ENCODE data around the gene CROCC2. TPM values are rescaled to one million over a fixed set of nuclear protein-coding genes. Genes with fewer than 3 reads are reported as not detected.

The CROCC2 gene
- total RNA-seq, 2 experiments from 2014 or later = not detected

DNA sequence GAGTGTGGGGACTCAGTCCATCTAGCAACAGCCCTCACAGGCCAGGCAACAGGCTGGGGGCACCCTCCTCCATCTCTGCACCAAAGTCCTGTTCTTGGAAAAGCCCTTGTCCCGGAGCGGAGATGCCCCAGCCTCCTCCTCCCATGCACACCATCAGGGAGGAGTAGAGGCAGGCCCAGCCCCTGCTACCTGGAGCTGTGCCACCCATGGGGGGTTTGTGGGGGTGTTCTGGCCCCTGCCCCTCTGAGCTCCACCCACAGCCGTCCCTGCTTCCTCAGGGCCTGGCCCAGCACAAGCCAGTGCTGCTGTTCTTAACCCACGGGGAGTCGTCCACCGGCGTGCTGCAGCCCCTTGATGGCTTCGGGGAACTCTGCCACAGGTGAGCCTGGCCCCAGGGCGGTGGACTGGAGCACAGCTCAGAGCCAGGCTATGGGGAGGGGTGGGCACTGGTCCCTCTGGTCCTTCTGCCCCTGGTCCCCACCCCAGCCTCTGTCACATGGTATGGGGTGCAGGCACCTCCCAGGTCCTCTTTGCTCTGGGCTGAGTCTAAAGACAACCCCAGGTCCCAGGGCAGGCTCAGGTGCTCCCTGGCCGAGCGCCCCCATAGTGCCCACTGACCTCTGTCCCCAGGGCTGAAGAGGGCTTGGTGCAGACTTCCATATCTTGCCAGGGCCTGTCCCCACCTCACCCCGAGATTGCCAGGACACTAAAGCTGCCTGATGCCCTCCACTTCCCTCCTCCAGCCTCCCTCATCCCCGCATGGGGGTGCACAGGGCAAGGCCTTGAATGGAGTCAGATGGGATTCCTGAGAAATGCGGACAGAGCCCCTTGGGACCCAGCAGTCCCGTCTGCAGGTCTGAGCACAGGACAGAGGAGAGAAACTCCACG, 34.8 kb upstream of the CROCC2 start:
- intact Hi-C loops (cut with DNase I, micrococcal nuclease) = no loop called here
- Mint-ChIP-seq H3K9me3 (ENCODE audit: low read depth) (no peaks in the 10 kb centered on the region), H3K27ac (no peak overlapping the region), H3K4me3 (no peak overlapping the region), H3K36me3 (ENCODE audit: low read depth) (no peaks in the 10 kb centered on the region), H3K27me3 (no peaks in the 10 kb centered on the region), H3K4me1 (no peaks in the 10 kb centered on the region)
- no peak for ATAC-seq
- no peak for DNase-seq
- ChIA-PET CTCF (no interaction called here), POLR2A (no interaction called here)

DNA sequence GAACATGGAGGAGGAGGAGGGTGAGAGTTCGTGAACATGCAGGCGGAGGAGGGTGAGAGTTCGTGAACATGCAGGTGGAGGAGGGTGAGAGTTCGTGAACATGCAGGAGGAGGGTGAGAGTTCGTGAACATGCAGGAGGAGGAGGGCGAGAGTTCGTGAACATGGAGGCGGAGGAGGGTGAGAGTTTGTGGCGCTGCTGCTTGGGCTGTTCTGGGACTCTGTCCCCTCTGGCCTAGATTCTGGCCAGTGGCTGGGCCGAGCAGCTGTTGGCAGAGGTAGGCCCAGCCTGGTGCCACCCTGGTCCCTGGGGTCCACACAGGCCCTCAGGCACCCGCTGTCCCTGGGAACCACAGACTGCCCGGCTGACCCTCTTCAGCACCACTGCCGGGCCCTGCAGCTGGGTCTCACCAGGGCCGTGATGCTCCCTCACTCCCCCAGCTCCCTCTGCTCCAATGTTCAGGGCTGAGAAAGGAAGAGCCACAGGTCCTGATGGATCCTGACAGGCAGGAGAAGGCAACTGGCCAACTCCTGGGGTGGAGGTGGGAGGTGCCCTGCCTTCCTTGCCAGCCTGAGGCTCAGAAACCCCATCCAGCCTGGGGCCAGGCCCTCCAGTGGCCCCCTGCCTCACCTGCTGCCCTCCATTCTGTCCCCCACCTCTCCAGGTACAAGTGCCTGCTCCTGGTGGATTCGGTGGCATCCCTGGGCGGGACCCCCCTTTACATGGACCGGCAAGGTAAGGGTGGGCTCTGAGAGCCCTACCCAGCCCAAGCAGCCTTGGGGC, 33.6 kb upstream of the CROCC2 start:
- Mint-ChIP-seq H3K36me3 (ENCODE audit: low read depth) (no peaks in the 10 kb centered on the region), H3K4me1 (no peaks in the 10 kb centered on the region), H3K9me3 (ENCODE audit: low read depth) (no peaks in the 10 kb centered on the region), H3K27me3 (no peaks in the 10 kb centered on the region), H3K4me3 (no peak overlapping the region), H3K27ac (no peak overlapping the region)
- DNase-seq (no peak), ATAC-seq (no peak)
- intact Hi-C loops (cut with DNase I, micrococcal nuclease) = no loop called here
- ChIA-PET CTCF (no interaction called here), POLR2A (no interaction called here)

DNA sequence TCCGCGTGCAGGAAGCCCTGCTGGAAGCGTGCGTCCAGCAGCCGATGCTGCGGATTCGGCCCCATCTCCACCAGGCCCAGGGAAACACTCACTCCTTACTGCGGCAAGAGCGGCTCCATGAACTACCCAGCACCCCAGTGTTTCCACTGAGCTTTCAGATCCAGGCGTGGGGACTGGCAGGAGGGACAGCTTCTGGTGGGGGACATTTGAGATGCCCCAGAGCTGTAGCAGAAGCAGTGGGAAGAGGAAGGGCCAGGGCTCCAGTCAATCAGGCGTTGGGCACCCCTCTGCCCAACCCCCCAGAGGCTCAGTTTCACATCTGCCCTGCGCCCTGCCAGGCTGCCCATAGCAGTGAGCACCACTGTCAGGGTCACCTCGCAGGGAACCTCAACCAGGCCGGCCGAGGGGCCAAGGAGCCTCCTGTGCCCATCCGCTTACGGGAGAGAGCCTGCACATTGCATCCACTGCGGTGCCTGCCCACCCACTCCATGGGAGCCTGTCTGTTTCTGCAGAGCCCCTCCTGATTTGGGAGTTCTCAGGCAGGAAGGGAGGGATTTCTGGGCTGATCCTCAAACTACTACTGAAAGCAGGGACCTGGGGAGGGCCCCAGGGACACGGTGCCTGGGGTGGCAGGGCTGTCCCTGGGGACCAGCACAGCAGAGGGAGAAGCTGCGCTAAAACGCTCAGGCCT, 32.9 kb upstream of the CROCC2 start:
- ChIA-PET CTCF (no interaction called here), POLR2A (no interaction called here)
- H3K9me3 Mint-ChIP-seq (ENCODE audit: low read depth) = no peaks in the 10 kb centered on the region
- intact Hi-C loops (cut with DNase I, micrococcal nuclease) = no loop called here
- H3K27ac Mint-ChIP-seq = no peak overlapping the region
- no peaks in the 10 kb centered on the region for H3K27me3 Mint-ChIP-seq
- no peaks in the 10 kb centered on the region for H3K36me3 Mint-ChIP-seq (ENCODE audit: low read depth)
- ATAC-seq (no peak), DNase-seq (no peak)
- H3K4me3 Mint-ChIP-seq = no peak overlapping the region
- H3K4me1 Mint-ChIP-seq = no peaks in the 10 kb centered on the region

DNA sequence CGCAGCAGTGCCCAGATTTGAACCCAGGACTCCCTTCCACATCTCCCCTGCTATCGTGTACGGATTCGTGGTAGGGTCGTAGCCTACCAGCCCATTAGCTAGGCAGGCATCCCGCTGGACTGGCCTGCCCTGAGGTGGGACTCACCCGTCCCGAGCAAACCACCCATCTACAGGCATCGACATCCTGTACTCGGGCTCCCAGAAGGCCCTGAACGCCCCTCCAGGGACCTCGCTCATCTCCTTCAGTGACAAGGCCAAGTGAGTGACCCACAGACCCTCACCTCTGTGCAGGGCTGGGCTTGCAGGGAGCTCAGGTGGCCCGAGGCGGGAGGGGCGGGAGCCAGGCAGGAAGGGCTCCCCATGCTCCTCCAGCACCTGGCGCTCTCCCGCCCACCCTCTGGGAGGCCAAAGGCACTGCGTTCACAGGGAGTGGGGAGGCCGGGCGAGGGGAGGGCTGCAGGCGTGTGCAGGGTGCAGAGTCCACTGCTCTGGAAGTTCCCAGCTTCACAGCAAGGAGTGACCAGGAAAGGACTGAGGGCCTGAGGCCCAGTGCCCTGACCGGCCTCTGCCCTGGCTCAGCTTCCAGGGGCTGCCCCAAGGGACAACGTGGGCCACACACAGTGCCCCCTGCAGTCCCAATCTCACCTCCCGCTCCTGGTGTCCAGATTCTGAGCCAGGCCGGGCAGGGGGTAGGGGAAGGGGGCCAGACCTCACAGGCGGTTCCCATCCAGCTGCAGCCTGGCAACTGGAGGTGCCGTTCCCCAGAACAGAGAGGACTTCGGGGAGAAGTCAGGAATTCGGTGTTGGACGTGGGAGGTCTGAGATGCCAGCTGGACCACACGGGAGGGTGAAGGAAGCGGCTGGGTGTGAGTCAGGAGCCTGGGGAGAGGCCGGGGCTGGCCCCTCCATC, 32.1 kb upstream of the CROCC2 start:
- Mint-ChIP-seq H3K27ac (no peak overlapping the region), H3K4me1 (no peaks in the 10 kb centered on the region), H3K27me3 (no peaks in the 10 kb centered on the region), H3K36me3 (ENCODE audit: low read depth) (no peaks in the 10 kb centered on the region), H3K9me3 (ENCODE audit: low read depth) (no peaks in the 10 kb centered on the region), H3K4me3 (no peak overlapping the region)
- ATAC-seq (no peak), DNase-seq (no peak)
- ChIA-PET POLR2A (no interaction called here), CTCF (interaction anchor here (0.6 kb wide), 1 partner anchor 49 kb away, joined by 4 read pairs; no protein-coding TSS in a partner anchor)
- intact Hi-C loops (cut with DNase I, micrococcal nuclease) = no loop called here

DNA sequence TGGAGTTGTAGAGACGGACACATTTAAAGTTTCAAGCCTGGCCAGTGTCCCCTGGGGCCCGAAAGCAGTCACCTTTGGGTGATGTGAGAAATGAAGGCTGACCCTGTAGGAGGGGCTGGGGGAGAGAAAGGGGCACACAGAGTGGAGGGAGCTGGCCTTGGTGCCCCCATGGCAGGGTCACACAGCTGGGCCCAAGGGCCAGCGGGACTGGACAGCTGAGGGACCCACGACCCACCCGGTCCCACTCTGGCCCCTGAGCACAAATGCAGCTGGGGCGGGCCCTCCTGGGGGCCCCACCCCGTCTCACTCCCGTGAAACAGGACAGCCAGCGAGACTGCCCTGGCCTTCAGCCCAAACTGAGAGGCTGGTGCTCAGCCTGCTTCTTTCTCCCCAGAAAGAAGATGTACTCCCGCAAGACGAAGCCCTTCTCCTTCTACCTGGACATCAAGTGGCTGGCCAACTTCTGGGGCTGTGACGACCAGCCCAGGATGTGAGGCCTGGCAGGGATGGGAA, 31.4 kb upstream of the CROCC2 start:
- CTCF ChIA-PET = interaction anchor here (0.6 kb wide), 1 partner anchor 49 kb away, joined by 4 read pairs; no protein-coding TSS in a partner anchor
- no peak overlapping the region for H3K27ac Mint-ChIP-seq
- ATAC-seq (no peak), DNase-seq (no peak)
- no peaks in the 10 kb centered on the region for H3K9me3 Mint-ChIP-seq (ENCODE audit: low read depth)
- no peaks in the 10 kb centered on the region for H3K36me3 Mint-ChIP-seq (ENCODE audit: low read depth)
- no peaks in the 10 kb centered on the region for H3K27me3 Mint-ChIP-seq
- intact Hi-C loops (cut with DNase I, micrococcal nuclease) = no loop called here
- H3K4me3 Mint-ChIP-seq = no peak overlapping the region
- H3K4me1 Mint-ChIP-seq = no peaks in the 10 kb centered on the region
- POLR2A ChIA-PET = no interaction called here

DNA sequence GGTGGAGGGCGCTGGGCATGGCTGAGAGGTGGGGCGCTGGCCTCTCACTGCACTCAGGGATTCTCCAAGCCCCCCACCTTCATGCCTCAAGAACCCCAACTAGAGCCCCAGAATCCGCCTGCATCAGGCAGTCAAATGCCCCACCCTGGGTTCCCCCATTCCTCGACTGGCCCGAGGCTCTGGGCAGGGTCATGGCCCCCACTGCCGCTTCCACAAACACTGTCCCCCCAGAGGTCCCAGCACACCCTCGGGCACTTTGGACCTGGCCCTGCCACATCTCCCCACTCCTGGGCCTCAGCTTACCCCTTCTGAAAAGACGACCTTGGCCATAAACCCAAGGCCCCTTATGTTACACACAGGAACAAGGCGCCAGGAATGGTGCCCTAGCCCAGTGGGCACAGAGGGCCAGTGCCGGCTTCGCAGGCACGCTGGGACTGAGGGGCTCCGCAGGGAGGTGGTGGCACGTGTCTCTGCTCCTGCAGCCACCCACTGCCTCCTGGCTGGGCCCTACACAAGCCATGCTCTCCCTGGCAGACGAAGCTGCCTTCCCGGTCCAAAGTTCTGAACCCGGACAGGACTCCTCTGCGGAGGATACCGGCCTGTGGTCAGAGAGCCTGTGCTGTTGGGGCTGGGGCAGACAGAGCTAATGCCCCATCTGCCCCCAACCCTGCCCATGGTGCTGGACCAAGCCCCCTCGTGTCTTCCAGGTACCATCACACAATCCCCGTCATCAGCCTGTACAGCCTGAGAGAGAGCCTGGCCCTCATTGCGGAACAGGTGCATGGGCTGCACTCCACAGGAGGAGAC, 30.7 kb upstream of the CROCC2 start:
- Mint-ChIP-seq H3K36me3 (ENCODE audit: low read depth) (no peaks in the 10 kb centered on the region), H3K4me1 (no peaks in the 10 kb centered on the region), H3K9me3 (ENCODE audit: low read depth) (no peaks in the 10 kb centered on the region), H3K27ac (no peak overlapping the region), H3K27me3 (no peaks in the 10 kb centered on the region), H3K4me3 (no peak overlapping the region)
- DNase-seq (no peak), ATAC-seq (no peak)
- ChIA-PET CTCF (no interaction called here), POLR2A (no interaction called here)
- intact Hi-C loops (cut with DNase I, micrococcal nuclease) = no loop called here

DNA sequence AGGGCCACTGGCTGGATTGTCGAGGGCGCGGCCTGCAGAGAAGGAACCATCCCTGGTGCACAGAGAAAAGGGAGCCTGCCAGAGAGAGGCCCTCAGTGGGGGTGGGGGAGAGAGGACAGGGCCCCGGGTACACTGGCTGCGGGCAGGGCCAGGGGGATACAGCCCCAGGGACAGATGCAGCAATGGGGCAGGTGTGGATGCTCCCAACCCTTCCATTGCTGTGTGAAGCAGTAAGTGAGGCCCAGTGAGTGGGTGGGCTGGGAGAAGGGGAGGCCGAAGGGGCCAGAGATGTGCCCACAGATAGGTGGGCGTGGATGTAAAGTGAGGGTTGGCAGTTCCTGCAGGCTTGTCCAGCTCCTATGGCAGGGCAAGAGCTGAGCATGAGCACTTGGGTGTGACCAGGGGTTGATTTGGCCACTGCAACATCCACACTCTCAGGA, 30.1 kb upstream of the CROCC2 start:
- no peaks in the 10 kb centered on the region for H3K27me3 Mint-ChIP-seq
- DNase-seq = no peak
- ChIA-PET POLR2A (no interaction called here), CTCF (no interaction called here)
- intact Hi-C loops (cut with DNase I, micrococcal nuclease) = no loop called here
- no peaks in the 10 kb centered on the region for H3K4me1 Mint-ChIP-seq
- ATAC-seq = no peak
- no peaks in the 10 kb centered on the region for H3K36me3 Mint-ChIP-seq (ENCODE audit: low read depth)
- H3K9me3 Mint-ChIP-seq (ENCODE audit: low read depth) = no peaks in the 10 kb centered on the region
- no peak overlapping the region for H3K4me3 Mint-ChIP-seq
- H3K27ac Mint-ChIP-seq = no peak overlapping the region

DNA sequence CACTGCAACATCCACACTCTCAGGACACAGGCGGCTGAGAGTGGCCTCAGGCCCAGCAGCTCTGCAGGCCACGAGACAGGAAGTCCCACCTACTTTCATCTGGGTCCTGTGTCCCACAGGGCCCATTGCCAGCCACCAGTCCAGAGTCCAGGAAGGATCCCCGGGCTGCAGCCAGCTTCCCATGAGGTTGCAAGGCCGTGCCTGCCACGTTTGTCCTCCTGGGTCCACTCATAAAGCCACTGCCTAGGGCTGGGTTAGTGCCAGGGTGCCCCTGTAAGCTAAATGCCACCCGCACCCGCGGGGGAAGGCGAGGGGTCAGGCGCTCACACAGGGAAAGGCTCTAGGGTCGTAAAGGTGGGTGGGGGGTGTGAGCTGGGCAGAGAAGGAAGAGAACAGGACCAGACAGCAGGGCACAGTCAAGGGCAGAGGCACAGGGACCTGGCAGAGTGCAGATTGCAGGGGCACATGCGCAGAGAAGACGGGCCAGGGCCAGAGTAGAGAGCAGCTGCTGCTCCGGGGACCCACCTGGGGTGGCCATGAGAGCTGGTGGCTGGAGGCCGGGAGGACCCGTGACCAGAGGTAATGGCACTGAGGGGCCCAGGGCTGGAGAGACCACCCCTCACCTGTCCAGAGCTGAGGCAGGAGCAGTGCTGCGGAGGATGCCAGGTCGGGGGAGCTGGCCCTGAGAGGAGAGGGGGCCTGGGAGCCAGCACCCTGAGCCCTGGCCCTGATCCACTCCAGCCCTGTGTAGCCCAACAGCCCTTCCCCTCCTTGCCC, 29.5 kb upstream of the CROCC2 start:
- CTCF ChIA-PET = no interaction called here
- intact Hi-C loops (cut with DNase I, micrococcal nuclease) = no loop called here
- Mint-ChIP-seq H3K27ac (no peak overlapping the region), H3K4me1 (no peaks in the 10 kb centered on the region), H3K27me3 (no peaks in the 10 kb centered on the region), H3K4me3 (no peak overlapping the region), H3K36me3 (ENCODE audit: low read depth) (no peaks in the 10 kb centered on the region), H3K9me3 (ENCODE audit: low read depth) (no peaks in the 10 kb centered on the region)
- no peak for ATAC-seq
- no peak for DNase-seq
- POLR2A ChIA-PET = no interaction called here

DNA sequence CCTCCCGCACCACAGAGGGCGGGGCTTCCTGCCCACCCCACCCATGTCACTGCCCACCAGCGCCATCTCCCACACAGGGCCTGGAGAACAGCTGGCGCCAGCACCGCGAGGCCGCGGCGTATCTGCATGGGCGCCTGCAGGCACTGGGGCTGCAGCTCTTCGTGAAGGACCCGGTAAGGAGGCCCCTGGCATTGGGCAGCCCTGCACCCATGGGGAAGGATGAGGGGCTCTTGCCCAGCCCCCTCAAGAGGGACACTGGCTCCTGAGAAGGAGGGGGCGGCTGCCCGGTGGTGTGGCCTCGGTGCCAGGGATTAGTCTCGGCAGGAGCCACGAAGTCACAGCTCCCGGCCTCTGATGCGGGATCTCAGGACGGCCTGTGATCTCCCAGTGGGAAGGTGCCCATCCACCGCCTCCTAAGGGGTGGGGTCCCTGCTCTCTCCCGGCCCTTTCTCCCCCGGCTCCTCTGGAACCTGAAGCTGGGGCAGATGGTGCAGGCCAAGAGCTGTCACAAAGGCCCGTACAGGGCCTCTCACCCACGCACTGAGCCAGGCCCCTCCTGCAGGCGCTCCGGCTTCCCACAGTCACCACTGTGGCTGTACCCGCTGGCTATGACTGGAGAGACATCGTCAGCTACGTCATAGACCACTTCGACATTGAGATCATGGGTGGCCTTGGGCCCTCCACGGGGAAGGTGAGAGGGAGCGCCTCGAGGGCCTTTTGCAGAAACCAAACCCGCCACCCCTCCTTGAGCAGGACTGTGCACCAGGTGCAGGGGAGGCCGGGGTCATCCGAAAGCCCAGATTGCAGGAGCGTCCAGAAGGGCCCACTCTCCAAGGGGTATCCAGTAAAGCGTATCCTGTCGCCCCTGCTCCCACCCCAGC, 28.4 kb upstream of the CROCC2 start:
- Mint-ChIP-seq H3K27ac (no peak overlapping the region), H3K27me3 (no peaks in the 10 kb centered on the region), H3K4me3 (no peak overlapping the region), H3K36me3 (ENCODE audit: low read depth) (no peaks in the 10 kb centered on the region), H3K4me1 (no peaks in the 10 kb centered on the region), H3K9me3 (ENCODE audit: low read depth) (no peaks in the 10 kb centered on the region)
- CTCF ChIA-PET = no interaction called here
- intact Hi-C loops (cut with DNase I, micrococcal nuclease) = no loop called here
- POLR2A ChIA-PET = no interaction called here
- ATAC-seq (no peak), DNase-seq (no peak)
